Nephron (organoid): ENCODE results near the gene FUT6.
A peak's percentile ranks its signal among the peaks of the same experiment; 100 is the strongest.

Source experiments
- H3K27ac Mint-ChIP-seq, 3 experiments: 2 replicates each; pipeline ENCODE4 v1.8.0; 2020; ENCODE audit warnings: mixed read lengths in 3 of 3, mild to moderate bottlenecking in 2 of 3, moderate library complexity in 1 of 3
- H3K27me3 Mint-ChIP-seq: 2 replicates; pipeline ENCODE4 v1.8.0; 2021; ENCODE audit warnings: low read depth, mild to moderate bottlenecking, moderate library complexity, mixed read lengths
- H3K36me3 Mint-ChIP-seq: 2 replicates; pipeline ENCODE4 v1.8.0; 2020; ENCODE audit warnings: low read depth, mixed read lengths
- H3K4me1 Mint-ChIP-seq: 2 replicates; pipeline ENCODE4 v1.8.0; 2020; ENCODE audit warnings: mixed read lengths
- H3K4me3 Mint-ChIP-seq, 3 experiments: 2 replicates each; pipeline ENCODE4 v1.8.0; 2020; ENCODE audit warnings: mild to moderate bottlenecking in 3 of 3, mixed read lengths in 3 of 3, moderate library complexity in 2 of 3
- H3K9me3 Mint-ChIP-seq: 2 replicates; pipeline ENCODE4 v1.8.0; 2020; ENCODE audit warnings: mixed read lengths
- TF ChIP-seq, protein P1 (sequence below), 3 experiments: fragments of 200-600 bp; sonication (generic); IDR thresholded peaks; one replicate each; pipeline ENCODE4 v1.5.0; 2021; ENCODE audit warnings: antibody characterized with exemption in 3 of 3; ENCODE audit not compliant: unreplicated experiment in 3 of 3

The FUT6 gene

DNA sequence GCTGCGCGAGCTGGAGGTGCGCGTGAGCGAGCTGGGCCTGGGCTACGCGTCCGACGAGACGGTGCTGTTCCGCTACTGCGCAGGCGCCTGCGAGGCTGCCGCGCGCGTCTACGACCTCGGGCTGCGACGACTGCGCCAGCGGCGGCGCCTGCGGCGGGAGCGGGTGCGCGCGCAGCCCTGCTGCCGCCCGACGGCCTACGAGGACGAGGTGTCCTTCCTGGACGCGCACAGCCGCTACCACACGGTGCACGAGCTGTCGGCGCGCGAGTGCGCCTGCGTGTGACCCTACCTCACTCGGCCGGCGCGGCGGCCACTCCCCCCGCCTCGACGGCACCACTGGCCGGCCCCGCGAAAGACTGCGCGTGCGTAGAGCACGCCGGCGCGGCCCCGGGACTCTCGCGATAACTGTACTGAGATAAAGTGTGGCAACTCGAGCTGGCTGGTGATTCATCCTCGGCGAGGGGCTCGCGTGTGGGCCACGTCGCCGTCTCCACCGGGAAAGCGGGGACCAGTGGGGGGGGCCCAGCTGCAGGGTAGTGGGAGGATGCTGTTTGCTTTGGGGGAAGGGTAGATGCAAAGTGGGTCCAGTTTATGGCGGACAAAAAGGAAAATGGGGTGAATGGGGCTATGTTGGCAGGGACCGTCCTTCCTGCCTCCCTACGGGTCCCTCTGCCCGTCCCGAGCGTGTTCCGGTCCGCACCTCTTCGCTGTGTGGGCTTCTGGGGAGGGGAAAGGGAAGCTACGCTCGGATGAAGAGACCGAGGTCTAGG is 11.4 kb downstream of the FUT6 start:
- peaks cover 12% of the 10 kb centered on the region for H3K4me1 Mint-ChIP-seq
- H3K36me3 Mint-ChIP-seq = no peaks in the 10 kb centered on the region
- peaks cover 4% of the 10 kb centered on the region for H3K27me3 Mint-ChIP-seq
- H3K9me3 Mint-ChIP-seq = no peaks in the 10 kb centered on the region
- H3K4me3 Mint-ChIP-seq = peak overlapping the region; percentile 99
- TF ChIP-seq, protein P1, sequence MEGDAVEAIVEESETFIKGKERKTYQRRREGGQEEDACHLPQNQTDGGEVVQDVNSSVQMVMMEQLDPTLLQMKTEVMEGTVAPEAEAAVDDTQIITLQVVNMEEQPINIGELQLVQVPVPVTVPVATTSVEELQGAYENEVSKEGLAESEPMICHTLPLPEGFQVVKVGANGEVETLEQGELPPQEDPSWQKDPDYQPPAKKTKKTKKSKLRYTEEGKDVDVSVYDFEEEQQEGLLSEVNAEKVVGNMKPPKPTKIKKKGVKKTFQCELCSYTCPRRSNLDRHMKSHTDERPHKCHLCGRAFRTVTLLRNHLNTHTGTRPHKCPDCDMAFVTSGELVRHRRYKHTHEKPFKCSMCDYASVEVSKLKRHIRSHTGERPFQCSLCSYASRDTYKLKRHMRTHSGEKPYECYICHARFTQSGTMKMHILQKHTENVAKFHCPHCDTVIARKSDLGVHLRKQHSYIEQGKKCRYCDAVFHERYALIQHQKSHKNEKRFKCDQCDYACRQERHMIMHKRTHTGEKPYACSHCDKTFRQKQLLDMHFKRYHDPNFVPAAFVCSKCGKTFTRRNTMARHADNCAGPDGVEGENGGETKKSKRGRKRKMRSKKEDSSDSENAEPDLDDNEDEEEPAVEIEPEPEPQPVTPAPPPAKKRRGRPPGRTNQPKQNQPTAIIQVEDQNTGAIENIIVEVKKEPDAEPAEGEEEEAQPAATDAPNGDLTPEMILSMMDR (IDR thresholded peaks at IDR 0.05; ENCODE audit: unreplicated experiment in 3 of 3) = no peak
- peak overlapping the region; percentile 97 to 99 (median 98) for H3K27ac Mint-ChIP-seq

DNA sequence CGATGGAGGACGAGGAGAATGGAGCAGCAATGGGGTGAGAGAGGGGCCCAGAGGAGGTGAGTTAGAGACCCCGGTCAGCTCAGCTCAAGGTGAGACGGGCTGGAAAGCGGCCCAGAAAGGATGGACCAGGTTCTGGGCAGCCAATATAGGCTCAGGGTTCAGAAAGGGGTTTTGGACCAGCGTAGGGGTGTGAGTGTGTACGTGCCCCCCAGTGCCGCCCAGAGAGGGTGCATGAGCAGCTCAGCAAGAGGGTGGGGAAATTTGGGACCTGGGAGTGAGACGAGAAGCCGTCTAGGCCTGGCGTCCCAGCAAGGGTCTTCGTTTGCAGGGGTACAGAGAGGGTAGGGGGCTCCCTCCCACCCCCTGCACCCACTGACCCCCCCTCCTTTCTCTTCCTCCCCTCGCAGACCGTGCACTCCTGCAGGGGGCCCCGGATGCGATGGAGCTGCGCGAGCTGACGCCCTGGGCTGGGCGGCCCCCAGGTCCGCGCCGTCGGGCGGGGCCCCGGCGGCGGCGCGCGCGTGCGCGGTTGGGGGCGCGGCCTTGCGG is 12.1 kb downstream of the FUT6 start:
- TF ChIP-seq, protein P1 (IDR thresholded peaks at IDR 0.05; ENCODE audit: unreplicated experiment in 3 of 3) = no peak
- Mint-ChIP-seq H3K9me3 (no peaks in the 10 kb centered on the region), H3K4me1 (peaks cover 12% of the 10 kb centered on the region)

DNA sequence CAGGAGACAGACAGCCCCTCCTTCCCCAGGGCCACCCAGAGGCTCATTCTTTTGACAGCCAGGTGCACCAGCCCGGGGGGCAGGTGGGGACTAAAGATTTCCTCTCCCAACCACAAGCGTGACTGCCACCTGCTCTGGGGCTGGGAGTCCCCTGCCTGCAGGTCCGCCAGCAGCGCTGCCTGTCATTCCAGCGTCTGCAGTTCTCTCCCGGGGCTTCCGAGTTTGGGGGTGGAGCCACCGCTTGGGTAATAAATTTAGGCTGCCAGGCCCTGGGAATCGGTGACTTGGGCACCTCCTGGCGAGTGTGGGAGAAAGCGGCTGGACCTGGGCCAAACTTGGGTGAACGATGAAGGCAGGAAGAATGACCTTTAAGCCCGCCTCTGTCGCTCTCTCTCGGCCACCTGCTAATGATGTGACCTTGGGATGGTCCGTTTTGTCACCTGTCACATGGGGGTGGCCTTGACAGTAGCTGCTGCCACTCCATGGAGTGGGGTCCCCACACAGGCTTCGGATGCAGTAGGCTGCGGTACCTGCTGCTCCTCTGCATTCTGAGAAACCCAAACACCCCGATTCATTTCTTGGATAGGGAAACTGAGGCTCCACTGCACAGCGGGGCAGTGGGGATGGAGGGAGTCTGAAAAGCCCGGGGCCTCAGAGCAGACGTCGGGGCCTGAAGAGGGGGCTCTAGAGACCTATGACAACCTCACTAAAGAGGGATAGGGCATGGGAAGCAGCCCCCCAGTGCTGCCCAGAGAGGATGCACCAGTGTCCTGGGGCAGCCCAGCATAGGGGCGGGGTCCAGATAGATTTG is 12.8 kb downstream of the FUT6 start:
- H3K4me1 Mint-ChIP-seq = peaks cover 12% of the 10 kb centered on the region
- peak overlapping the region; percentile 91 to 92 (median 91) for H3K4me3 Mint-ChIP-seq
- no peaks in the 10 kb centered on the region for H3K36me3 Mint-ChIP-seq
- H3K9me3 Mint-ChIP-seq = no peaks in the 10 kb centered on the region
- peak overlapping the region; percentile 79 to 97 (median 96) for H3K27ac Mint-ChIP-seq
- no peaks in the 10 kb centered on the region for H3K27me3 Mint-ChIP-seq
- TF ChIP-seq, protein P1 (IDR thresholded peaks at IDR 0.05; ENCODE audit: unreplicated experiment in 3 of 3) = no peak

More for the DNA sequence above, 12.1 kb downstream of the FUT6 start:
- H3K27ac Mint-ChIP-seq = peak overlapping the region; percentile 79 to 97 (median 96)
- H3K36me3 Mint-ChIP-seq = no peaks in the 10 kb centered on the region
- H3K4me3 Mint-ChIP-seq = peak overlapping the region; percentile 91 to 99 (median 92)
- H3K27me3 Mint-ChIP-seq = no peaks in the 10 kb centered on the region

DNA sequence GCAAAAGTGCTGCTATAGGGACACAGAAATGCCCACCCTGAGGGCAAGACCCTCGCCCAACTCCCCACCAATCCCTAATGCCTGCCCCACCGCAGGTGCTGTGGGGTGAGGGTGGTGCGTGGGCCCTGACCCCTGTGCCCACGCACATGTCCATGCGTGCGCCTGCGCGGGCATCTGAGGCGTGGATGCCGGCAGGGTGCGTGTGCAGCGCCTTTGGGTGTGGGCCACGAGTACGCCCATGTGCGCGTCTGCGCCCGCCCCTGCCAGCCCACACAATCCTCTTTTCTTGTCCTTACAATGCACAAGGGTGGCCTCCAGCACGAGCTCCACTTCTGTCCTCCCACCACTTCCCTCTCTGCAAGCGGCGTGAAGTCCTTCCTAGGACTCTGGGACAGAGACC is 14.3 kb downstream of the FUT6 start:
- H3K4me1 Mint-ChIP-seq = peaks cover 10% of the 10 kb centered on the region
- no peaks in the 10 kb centered on the region for H3K36me3 Mint-ChIP-seq
- H3K27me3 Mint-ChIP-seq = no peaks in the 10 kb centered on the region
- H3K4me3 Mint-ChIP-seq = no peak overlapping the region
- H3K27ac Mint-ChIP-seq = no peak overlapping the region
- no peaks in the 10 kb centered on the region for H3K9me3 Mint-ChIP-seq
- TF ChIP-seq, protein P1 (IDR thresholded peaks at IDR 0.05; ENCODE audit: unreplicated experiment in 3 of 3) = no peak

GRCh38 chr19:5824751-5825150 is 14.8 kb downstream of the FUT6 start:
- no peaks in the 10 kb centered on the region for H3K9me3 Mint-ChIP-seq
- no peaks in the 10 kb centered on the region for H3K36me3 Mint-ChIP-seq
- no peaks in the 10 kb centered on the region for H3K27me3 Mint-ChIP-seq
- no peak overlapping the region for H3K27ac Mint-ChIP-seq
- no peak overlapping the region for H3K4me3 Mint-ChIP-seq
- peaks cover 8% of the 10 kb centered on the region for H3K4me1 Mint-ChIP-seq
- TF ChIP-seq, protein P1 (IDR thresholded peaks at IDR 0.05; ENCODE audit: unreplicated experiment in 3 of 3) = no peak
